ENCODE measurements around the gene KLHL13. TPM values are rescaled to one million over a fixed set of nuclear protein-coding genes. Genes with fewer than 3 reads are reported as not detected.

KLHL13 gene
- total RNA-seq, 1 donor from 2014 or later = 5.6 TPM

DNA sequence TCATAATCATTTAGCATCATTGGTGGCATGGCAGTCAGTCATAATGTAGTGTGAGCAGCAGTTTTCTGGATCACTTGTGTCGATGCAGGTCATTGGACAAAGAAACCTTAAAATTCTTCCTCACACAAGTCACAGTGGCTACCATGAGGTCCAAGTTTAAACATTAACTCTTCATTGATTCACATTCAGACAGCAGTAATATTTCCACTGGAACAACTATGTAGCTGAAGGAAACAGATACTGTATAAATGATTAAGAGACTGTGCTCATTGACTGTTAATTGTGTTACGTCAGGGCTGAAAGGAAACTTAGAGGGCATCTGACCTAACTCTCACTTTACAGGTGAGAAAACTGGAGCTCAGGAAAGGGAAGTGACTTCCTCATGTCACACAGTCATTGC, 261.8 kb downstream of the KLHL13 start:
- H3K27me3 Mint-ChIP-seq (ENCODE audit: low read depth) = no peaks in the 10 kb centered on the region
- H3K9me3 Mint-ChIP-seq = peaks cover 9% of the 10 kb centered on the region
- H3K4me3 Mint-ChIP-seq = no peak overlapping the region
- DNase-seq (ENCODE audit: low spot score in 2 of 2, unreplicated experiment in 2 of 2) = no peak
- H3K27ac Mint-ChIP-seq = no peak overlapping the region
- H3K4me1 Mint-ChIP-seq = no peaks in the 10 kb centered on the region
- TF ChIP-seq, protein P1, sequence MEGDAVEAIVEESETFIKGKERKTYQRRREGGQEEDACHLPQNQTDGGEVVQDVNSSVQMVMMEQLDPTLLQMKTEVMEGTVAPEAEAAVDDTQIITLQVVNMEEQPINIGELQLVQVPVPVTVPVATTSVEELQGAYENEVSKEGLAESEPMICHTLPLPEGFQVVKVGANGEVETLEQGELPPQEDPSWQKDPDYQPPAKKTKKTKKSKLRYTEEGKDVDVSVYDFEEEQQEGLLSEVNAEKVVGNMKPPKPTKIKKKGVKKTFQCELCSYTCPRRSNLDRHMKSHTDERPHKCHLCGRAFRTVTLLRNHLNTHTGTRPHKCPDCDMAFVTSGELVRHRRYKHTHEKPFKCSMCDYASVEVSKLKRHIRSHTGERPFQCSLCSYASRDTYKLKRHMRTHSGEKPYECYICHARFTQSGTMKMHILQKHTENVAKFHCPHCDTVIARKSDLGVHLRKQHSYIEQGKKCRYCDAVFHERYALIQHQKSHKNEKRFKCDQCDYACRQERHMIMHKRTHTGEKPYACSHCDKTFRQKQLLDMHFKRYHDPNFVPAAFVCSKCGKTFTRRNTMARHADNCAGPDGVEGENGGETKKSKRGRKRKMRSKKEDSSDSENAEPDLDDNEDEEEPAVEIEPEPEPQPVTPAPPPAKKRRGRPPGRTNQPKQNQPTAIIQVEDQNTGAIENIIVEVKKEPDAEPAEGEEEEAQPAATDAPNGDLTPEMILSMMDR (IDR thresholded peaks at IDR 0.05; ENCODE audit: unreplicated experiment) = no peak
- no peaks in the 10 kb centered on the region for H3K36me3 Mint-ChIP-seq

DNA sequence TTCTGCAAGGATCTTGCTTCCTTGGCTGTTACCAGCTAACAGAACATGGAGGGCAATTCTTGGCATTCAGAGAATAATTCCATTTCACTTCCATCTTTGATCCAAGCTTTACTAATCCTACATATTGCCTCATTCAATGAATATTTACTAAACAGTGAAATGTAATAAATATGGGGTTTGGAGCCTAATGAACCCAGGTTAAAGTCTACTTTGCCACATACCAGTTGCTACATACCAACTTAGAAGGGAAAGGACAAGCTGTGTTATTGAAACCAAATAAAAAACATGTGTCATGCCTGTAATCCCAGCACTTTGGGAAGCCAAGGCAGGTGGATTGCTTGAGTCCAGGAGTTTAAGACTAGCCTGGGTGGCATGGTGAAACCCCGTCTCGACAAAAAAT, 265.6 kb downstream of the KLHL13 start:
- Mint-ChIP-seq H3K4me1 (no peaks in the 10 kb centered on the region), H3K36me3 (no peaks in the 10 kb centered on the region), H3K27me3 (ENCODE audit: low read depth) (no peaks in the 10 kb centered on the region), H3K9me3 (no peaks in the 10 kb centered on the region), H3K27ac (no peak overlapping the region), H3K4me3 (no peak overlapping the region)
- TF ChIP-seq, protein P1 (IDR thresholded peaks at IDR 0.05; ENCODE audit: unreplicated experiment) = no peak
- no peak for DNase-seq (ENCODE audit: low spot score in 2 of 2, unreplicated experiment in 2 of 2)

Other genes starting within 250 kb of the KLHL13 start
- gene WDR44, start 229.3 kb upstream of the KLHL13 start, total RNA-seq = 11.0 to 13.8 TPM (median 12.5 TPM) in 3 replicates

Data from mesothelial cell of epicardium (in vitro differentiated cells).